MM.1S (cell line): ENCODE results near the gene FAM107B.

Experiments
- DNase-seq: peaks from one replicate; pipeline ENCODE4 v3.0.0-alpha.2; 2015
- H2AFZ ChIP-seq: fragments of 300-600 bp; sonication (generic); 2 replicates; pipeline ENCODE4 v1.6.0; 2016; ENCODE audit warnings: antibody characterized with exemption, low read length
- H3F3A ChIP-seq: fragments of 300-600 bp; sonication (generic); 2 replicates; pipeline ENCODE4 v1.6.1; 2016; ENCODE audit warnings: mild to moderate bottlenecking, antibody characterized with exemption, low read length, moderate library complexity, mixed read lengths; ENCODE audit not compliant: insufficient read depth
- H3K27ac ChIP-seq: fragments of 300-600 bp; sonication (generic); 2 replicates; pipeline ENCODE4 v1.5.1; 2016; ENCODE audit warnings: mild to moderate bottlenecking, low read length
- H3K27me3 ChIP-seq: fragments of 300-600 bp; sonication (generic); replicated peaks from 2 replicates; pipeline ENCODE4 v1.6.0; 2016; ENCODE audit warnings: low read length; ENCODE audit not compliant: insufficient read depth
- H3K36me3 ChIP-seq: fragments of 300-600 bp; sonication (generic); replicated peaks from 2 replicates; pipeline ENCODE4 v1.6.1; 2016; ENCODE audit warnings: mild to moderate bottlenecking, low read length, mixed read lengths; ENCODE audit not compliant: insufficient read depth
- H3K4me1 ChIP-seq: fragments of 300-600 bp; sonication (generic); 2 replicates; pipeline ENCODE4 v1.6.1; 2016; ENCODE audit warnings: low read length, mixed read lengths
- H3K4me2 ChIP-seq: fragments of 300-600 bp; sonication (generic); 2 replicates; pipeline ENCODE4 v1.6.0; 2016; ENCODE audit warnings: low read depth, low read length
- H3K4me3 ChIP-seq: fragments of 300-600 bp; sonication (generic); 2 replicates; pipeline ENCODE4 v1.5.1; 2016; ENCODE audit warnings: low read length, mixed read lengths
- H3K79me2 ChIP-seq: fragments of 300-600 bp; sonication (generic); 2 replicates; pipeline ENCODE4 v1.6.1; 2016; ENCODE audit warnings: mixed run types, low read length, mixed read lengths
- H3K9ac ChIP-seq: fragments of 300-600 bp; sonication (generic); 2 replicates; pipeline ENCODE4 v1.6.1; 2016; ENCODE audit warnings: low read length, mixed read lengths
- H3K9me2 ChIP-seq: fragments of 300-600 bp; sonication (generic); replicated peaks from 2 replicates; pipeline ENCODE4 v1.6.1; 2016; ENCODE audit warnings: mild to moderate bottlenecking, low read length, mixed read lengths; ENCODE audit not compliant: insufficient read depth
- H3K9me3 ChIP-seq: fragments of 300-600 bp; sonication (generic); replicated peaks from 2 replicates; pipeline ENCODE4 v1.6.1; 2016; ENCODE audit warnings: mild to moderate bottlenecking, low read length, mixed read lengths; ENCODE audit not compliant: insufficient read depth
- H4K20me1 ChIP-seq: fragments of 300-600 bp; sonication (generic); 2 replicates; pipeline ENCODE4 v1.6.1; 2016; ENCODE audit warnings: mild to moderate bottlenecking, low read length, moderate library complexity, mixed read lengths; ENCODE audit not compliant: insufficient read depth
- EZH2 ChIP-seq: fragments of 300-600 bp; sonication (generic); optimal IDR thresholded peaks from 2 replicates; pipeline ENCODE3; 2017; ENCODE audit warnings: low read depth, mild to moderate bottlenecking, antibody characterized with exemption, low read length, mixed read lengths
- EZH2phosphoT487 ChIP-seq: fragments of 300-600 bp; sonication (generic); IDR thresholded peaks from 2 replicates; pipeline ENCODE4 v1.6.1; 2018; ENCODE audit warnings: antibody characterized with exemption, low read length
- TF ChIP-seq, protein P1 (sequence below): fragments of 300-600 bp; sonication (generic); IDR thresholded peaks from 2 replicates; pipeline ENCODE4 v1.5.1; 2016; ENCODE audit warnings: antibody characterized with exemption, low read length, mixed read lengths

FAM107B gene

GRCh38 chr10:14583252-14583651 is 191.4 kb downstream of the FAM107B start:
- H3K79me2 ChIP-seq = peaks cover 98% of the 10 kb centered on the region
- H3K27me3 ChIP-seq = no peaks in the 10 kb centered on the region
- no peak overlapping the region for H2AFZ ChIP-seq
- peaks cover 19% of the 10 kb centered on the region for H3F3A ChIP-seq
- H4K20me1 ChIP-seq = peaks cover 19% of the 10 kb centered on the region
- peaks cover 13% of the 10 kb centered on the region for H3K36me3 ChIP-seq
- H3K9me3 ChIP-seq = no peaks in the 10 kb centered on the region
- no peak for DNase-seq
- no peak overlapping the region for H3K4me2 ChIP-seq
- H3K9me2 ChIP-seq = no peaks in the 10 kb centered on the region
- no peak overlapping the region for H3K27ac ChIP-seq
- peaks cover 37% of the 10 kb centered on the region for H3K4me1 ChIP-seq
- H3K9ac ChIP-seq = no peak overlapping the region
- TF ChIP-seq EZH2phosphoT487 (no peak), EZH2 (no peak)
- TF ChIP-seq, protein P1, sequence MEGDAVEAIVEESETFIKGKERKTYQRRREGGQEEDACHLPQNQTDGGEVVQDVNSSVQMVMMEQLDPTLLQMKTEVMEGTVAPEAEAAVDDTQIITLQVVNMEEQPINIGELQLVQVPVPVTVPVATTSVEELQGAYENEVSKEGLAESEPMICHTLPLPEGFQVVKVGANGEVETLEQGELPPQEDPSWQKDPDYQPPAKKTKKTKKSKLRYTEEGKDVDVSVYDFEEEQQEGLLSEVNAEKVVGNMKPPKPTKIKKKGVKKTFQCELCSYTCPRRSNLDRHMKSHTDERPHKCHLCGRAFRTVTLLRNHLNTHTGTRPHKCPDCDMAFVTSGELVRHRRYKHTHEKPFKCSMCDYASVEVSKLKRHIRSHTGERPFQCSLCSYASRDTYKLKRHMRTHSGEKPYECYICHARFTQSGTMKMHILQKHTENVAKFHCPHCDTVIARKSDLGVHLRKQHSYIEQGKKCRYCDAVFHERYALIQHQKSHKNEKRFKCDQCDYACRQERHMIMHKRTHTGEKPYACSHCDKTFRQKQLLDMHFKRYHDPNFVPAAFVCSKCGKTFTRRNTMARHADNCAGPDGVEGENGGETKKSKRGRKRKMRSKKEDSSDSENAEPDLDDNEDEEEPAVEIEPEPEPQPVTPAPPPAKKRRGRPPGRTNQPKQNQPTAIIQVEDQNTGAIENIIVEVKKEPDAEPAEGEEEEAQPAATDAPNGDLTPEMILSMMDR = no peak
- no peak overlapping the region for H3K4me3 ChIP-seq

DNA sequence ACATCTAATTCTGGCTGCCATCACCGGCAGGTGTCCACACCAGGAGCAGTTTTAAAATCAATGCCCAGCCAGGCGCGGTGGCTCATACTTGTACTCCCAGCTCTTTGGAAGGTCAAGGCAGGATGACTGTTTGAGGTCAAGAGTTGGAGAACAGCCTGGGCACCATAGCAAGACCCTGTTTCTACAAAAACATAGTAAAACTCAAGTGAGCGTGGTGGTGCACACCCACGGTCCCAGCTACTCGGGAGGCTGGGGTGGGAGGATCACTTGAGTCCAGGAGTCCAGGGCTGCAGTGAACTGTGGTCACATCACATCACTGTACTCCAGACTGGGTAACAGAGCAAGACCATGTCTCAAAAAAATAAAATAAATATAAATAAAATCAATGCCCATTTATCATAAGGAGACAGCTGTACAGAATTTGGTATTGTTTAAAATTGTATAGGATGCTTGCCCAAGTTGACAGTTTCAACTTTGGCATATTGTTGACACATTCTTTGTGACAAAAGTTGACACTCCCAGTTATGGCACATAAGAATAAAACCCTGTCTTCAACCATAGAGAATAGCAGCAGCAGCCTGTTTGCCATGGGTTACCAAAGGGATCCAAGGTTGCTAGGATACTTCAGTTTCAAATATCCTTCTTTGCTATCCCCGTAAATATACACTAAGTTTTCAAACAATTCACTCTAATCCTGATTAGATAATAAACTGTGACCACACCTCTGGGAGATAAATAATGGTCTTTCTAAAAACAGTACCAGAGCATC is 193.0 kb downstream of the FAM107B start:
- TF ChIP-seq EZH2phosphoT487 (no peak), EZH2 (no peak)
- TF ChIP-seq, protein P1 = no peak
- H3K4me3 ChIP-seq = no peak overlapping the region
- H3K9ac ChIP-seq = no peak overlapping the region
- H3K27ac ChIP-seq = no peak overlapping the region
- no peak overlapping the region for H3K4me2 ChIP-seq
- H3F3A ChIP-seq = peaks cover 13% of the 10 kb centered on the region
- DNase-seq = no peak
- no peaks in the 10 kb centered on the region for H3K27me3 ChIP-seq
- H3K79me2 ChIP-seq = peaks cover 98% of the 10 kb centered on the region
- peaks cover 11% of the 10 kb centered on the region; the same call in 1 of the 2 replicates for H3K36me3 ChIP-seq
- H3K9me2 ChIP-seq = no peaks in the 10 kb centered on the region
- no peak overlapping the region for H2AFZ ChIP-seq
- peaks cover 19% of the 10 kb centered on the region for H4K20me1 ChIP-seq
- no peaks in the 10 kb centered on the region for H3K9me3 ChIP-seq
- H3K4me1 ChIP-seq = peaks cover 22% of the 10 kb centered on the region

- no peak overlapping the region for H3K27ac ChIP-seq
These were observed 193.9 kb downstream of the FAM107B start for GRCh38 chr10:14580671-14581332.

More at GRCh38 chr10:14580671-14581332, 193.9 kb downstream of the FAM107B start:
- Histone ChIP-seq H3K27me3 (no peaks in the 10 kb centered on the region), H4K20me1 (peaks cover 12% of the 10 kb centered on the region), H3K4me3 (no peak overlapping the region), H3K9me3 (no peaks in the 10 kb centered on the region), H3K36me3 (peaks cover 11% of the 10 kb centered on the region; the same call in 1 of the 2 replicates), H3K79me2 (peaks cover 98% of the 10 kb centered on the region), H3K4me1 (peaks cover 13% of the 10 kb centered on the region), H3K9ac (no peak overlapping the region), H3K9me2 (no peaks in the 10 kb centered on the region), H2AFZ (no peak overlapping the region), H3K4me2 (no peak overlapping the region), H3F3A (peaks cover 6% of the 10 kb centered on the region; the same call in 1 of the 2 replicates)
- TF ChIP-seq EZH2 = no peak
- TF ChIP-seq, protein P1 = no peak
- TF ChIP-seq EZH2phosphoT487 = no peak
- DNase-seq = no peak
